ENCODE results near the gene DLG2. TPM values are rescaled to one million over a fixed set of nuclear protein-coding genes. Genes with fewer than 3 reads are reported as not detected.

DLG2 gene
- total RNA-seq, 1 donor from 2014 or later: 0.17 TPM

GRCh38 chr11:83793310-83793709, 1833.8 kb downstream of the DLG2 start:
- DNase-seq (ENCODE audit: low read depth): no peak
- no peak for TF ChIP-seq CTCF (conservative IDR thresholded peaks at IDR 0.05; ENCODE audit: low read depth, low read length)
- H3K4me3 ChIP-seq (ENCODE audit: low read depth, low read length): no peak overlapping the region

- no peak for TF ChIP-seq CTCF (conservative IDR thresholded peaks at IDR 0.05; ENCODE audit: low read depth, low read length)
- no peak for DNase-seq (ENCODE audit: low read depth)
- H3K4me3 ChIP-seq (ENCODE audit: low read depth, low read length): no peak overlapping the region
These were observed 1835.6 kb downstream of the DLG2 start for GRCh38 chr11:83791557-83791956.

GRCh38 chr11:83785942-83786341, 1841.2 kb downstream of the DLG2 start:
- DNase-seq (ENCODE audit: low read depth): no peak
- TF ChIP-seq CTCF (conservative IDR thresholded peaks at IDR 0.05; ENCODE audit: low read depth, low read length): no peak
- H3K4me3 ChIP-seq (ENCODE audit: low read depth, low read length): no peak overlapping the region

GRCh38 chr11:83784419-83784818, 1842.7 kb downstream of the DLG2 start:
- no peak for DNase-seq (ENCODE audit: low read depth)
- H3K4me3 ChIP-seq (ENCODE audit: low read depth, low read length): no peak overlapping the region
- TF ChIP-seq CTCF (conservative IDR thresholded peaks at IDR 0.05; ENCODE audit: low read depth, low read length): no peak

- no peak overlapping the region for H3K4me3 ChIP-seq (ENCODE audit: low read depth, low read length)
- no peak for DNase-seq (ENCODE audit: low read depth)
- TF ChIP-seq CTCF (conservative IDR thresholded peaks at IDR 0.05; ENCODE audit: low read depth, low read length): no peak
These were observed 1844.8 kb downstream of the DLG2 start for GRCh38 chr11:83782329-83782728.

- TF ChIP-seq CTCF (conservative IDR thresholded peaks at IDR 0.05; ENCODE audit: low read depth, low read length): no peak
- DNase-seq (ENCODE audit: low read depth): no peak
- H3K4me3 ChIP-seq (ENCODE audit: low read depth, low read length): no peak overlapping the region
These were observed 1847.3 kb downstream of the DLG2 start for GRCh38 chr11:83779876-83780275.

- TF ChIP-seq CTCF (conservative IDR thresholded peaks at IDR 0.05; ENCODE audit: low read depth, low read length): no peak
- no peak for DNase-seq (ENCODE audit: low read depth)
- no peak overlapping the region for H3K4me3 ChIP-seq (ENCODE audit: low read depth, low read length)
These were observed 1848.5 kb downstream of the DLG2 start for GRCh38 chr11:83778596-83778995.

Data from epithelial cell of proximal tubule (primary cell).